Measurements from ENCODE around the gene RLBP1. TPM values are rescaled to one million over a fixed set of nuclear protein-coding genes. Genes with fewer than 3 reads are reported as not detected.

Gene RLBP1
- total and polyA plus RNA-seq, 2 experiments from 2014 or later, result not detected

DNA sequence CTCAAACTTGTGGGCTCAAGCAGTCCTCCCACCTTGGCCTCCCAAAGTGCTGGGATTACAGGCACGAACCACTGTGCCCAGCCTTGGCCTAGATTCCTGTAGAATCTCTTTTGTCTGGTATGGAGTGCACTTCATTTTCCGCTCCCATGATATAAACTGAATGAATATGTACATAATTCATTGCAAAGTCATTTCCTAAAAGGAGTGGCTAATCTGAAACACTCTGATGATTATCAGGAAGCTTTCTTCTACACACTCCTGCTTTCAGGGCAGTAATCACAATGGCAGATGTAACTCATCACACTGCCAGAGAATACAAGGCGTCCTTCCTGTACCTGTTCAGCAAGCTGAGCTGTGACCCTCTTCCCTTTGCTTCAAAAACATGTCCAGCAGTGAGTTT is 28.6 kb downstream of the RLBP1 start (continued):
- TF ChIP-seq ZNF462 (CRISPR knock-in tag; IDR thresholded peaks at IDR 0.05), result no peak

GRCh38 chr15:89192136-89192535 is 29.2 kb downstream of the RLBP1 start:
- ATAC-seq (no peak), DNase-seq (ENCODE audit: low spot score) (no peak)
- no peak overlapping the region for H2AFZ ChIP-seq
- no peak overlapping the region for H3K4me3 ChIP-seq
- no peak overlapping the region for H3K4me2 ChIP-seq
- no peaks in the 10 kb centered on the region for H3K27me3 Mint-ChIP-seq (ENCODE audit: insufficient read depth, low read depth, poor library complexity)
- H3K4me1 Mint-ChIP-seq, result peaks cover 17% of the 10 kb centered on the region
- H3K27ac Mint-ChIP-seq, result no peak overlapping the region
- peaks cover 17% of the 10 kb centered on the region; the same call in 2 of the 3 replicates for H3K36me3 Mint-ChIP-seq (ENCODE audit: low read depth)
- H3K4me1 ChIP-seq (ENCODE audit: insufficient read depth), result peaks cover 4% of the 10 kb centered on the region
- H3K27ac ChIP-seq (ENCODE audit: low read depth), result no peak overlapping the region
- H3K4me3 Mint-ChIP-seq, result no peak overlapping the region
- no peaks in the 10 kb centered on the region; the same call in 1 of the 2 replicates for H3K36me3 ChIP-seq (ENCODE audit: insufficient read depth)
- no peaks in the 10 kb centered on the region for H3F3A ChIP-seq (replicated peaks; ENCODE audit: low read depth)
- H3K9me3 Mint-ChIP-seq, result no peaks in the 10 kb centered on the region
- no peaks in the 10 kb centered on the region for H3K79me2 ChIP-seq (replicated peaks; ENCODE audit: insufficient read depth)
- H4K20me1 ChIP-seq (replicated peaks; ENCODE audit: insufficient read depth), result no peaks in the 10 kb centered on the region
- no peaks in the 10 kb centered on the region for H3K27me3 ChIP-seq (ENCODE audit: insufficient read depth)
- H3K9me2 ChIP-seq (ENCODE audit: insufficient read depth), result no peaks in the 10 kb centered on the region
- no peak for TF ChIP-seq STAT1 (IDR thresholded peaks at IDR 0.05; ENCODE audit: unreplicated experiment)
- no peak for TF ChIP-seq EZH2phosphoT487 (IDR thresholded peaks at IDR 0.05; ENCODE audit: unreplicated experiment)
- no peak for TF ChIP-seq REST (IDR thresholded peaks at IDR 0.05; ENCODE audit: unreplicated experiment)
- TF ChIP-seq JUNB (IDR thresholded peaks at IDR 0.05; ENCODE audit: unreplicated experiment), result no peak
- no peak for TF ChIP-seq ETS1 (IDR thresholded peaks at IDR 0.05)
- TF ChIP-seq ZNF331 (CRISPR knock-in tag; IDR thresholded peaks at IDR 0.05; ENCODE audit: low read depth), result no peak
- TF ChIP-seq POLR2AphosphoS5 (IDR thresholded peaks at IDR 0.05; ENCODE audit: low read depth), result no peak
- TF ChIP-seq, protein P1, sequence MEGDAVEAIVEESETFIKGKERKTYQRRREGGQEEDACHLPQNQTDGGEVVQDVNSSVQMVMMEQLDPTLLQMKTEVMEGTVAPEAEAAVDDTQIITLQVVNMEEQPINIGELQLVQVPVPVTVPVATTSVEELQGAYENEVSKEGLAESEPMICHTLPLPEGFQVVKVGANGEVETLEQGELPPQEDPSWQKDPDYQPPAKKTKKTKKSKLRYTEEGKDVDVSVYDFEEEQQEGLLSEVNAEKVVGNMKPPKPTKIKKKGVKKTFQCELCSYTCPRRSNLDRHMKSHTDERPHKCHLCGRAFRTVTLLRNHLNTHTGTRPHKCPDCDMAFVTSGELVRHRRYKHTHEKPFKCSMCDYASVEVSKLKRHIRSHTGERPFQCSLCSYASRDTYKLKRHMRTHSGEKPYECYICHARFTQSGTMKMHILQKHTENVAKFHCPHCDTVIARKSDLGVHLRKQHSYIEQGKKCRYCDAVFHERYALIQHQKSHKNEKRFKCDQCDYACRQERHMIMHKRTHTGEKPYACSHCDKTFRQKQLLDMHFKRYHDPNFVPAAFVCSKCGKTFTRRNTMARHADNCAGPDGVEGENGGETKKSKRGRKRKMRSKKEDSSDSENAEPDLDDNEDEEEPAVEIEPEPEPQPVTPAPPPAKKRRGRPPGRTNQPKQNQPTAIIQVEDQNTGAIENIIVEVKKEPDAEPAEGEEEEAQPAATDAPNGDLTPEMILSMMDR (conservative IDR thresholded peaks at IDR 0.05; ENCODE audit: low read depth in 2 of 2), result no peak
- TF ChIP-seq NANOG (IDR thresholded peaks at IDR 0.05; ENCODE audit: borderline replicate concordance), result no peak
- no peak for TF ChIP-seq CREB1 (CRISPR knock-in tag; IDR thresholded peaks at IDR 0.05; ENCODE audit: low read depth)
